HFFc6 (cell line): ENCODE data around the gene CSMD2. TPM values are rescaled to one million over a fixed set of nuclear protein-coding genes. Genes with fewer than 3 reads are reported as not detected.
"Not testable (repeated sequence)": the region's sequence is repeated elsewhere in the genome, so short reads cannot be mapped to it uniquely, and the experiment has no call there.

Experiments used
- DNase-seq: peaks from one replicate; pipeline ENCODE4 v3.0.0-alpha.2; 2018
- H3K27ac Mint-ChIP-seq: 2 replicates; pipeline ENCODE4 v1.8.0; 2020; ENCODE audit warnings: mild to moderate bottlenecking, mixed read lengths
- H3K27me3 Mint-ChIP-seq: 2 replicates; pipeline ENCODE4 v1.8.0; 2021; ENCODE audit warnings: mild to moderate bottlenecking, moderate library complexity, mixed read lengths; ENCODE audit not compliant: insufficient read depth
- H3K36me3 Mint-ChIP-seq: 2 replicates; pipeline ENCODE4 v1.8.0; 2021; ENCODE audit warnings: low read depth, mixed read lengths
- H3K4me1 Mint-ChIP-seq: 2 replicates; pipeline ENCODE4 v1.8.0; 2020; ENCODE audit warnings: low read depth, mixed read lengths
- H3K4me3 Mint-ChIP-seq: 2 replicates; pipeline ENCODE4 v1.8.0; 2020; ENCODE audit warnings: mild to moderate bottlenecking, moderate library complexity, mixed read lengths
- H3K9me3 Mint-ChIP-seq: 2 replicates; pipeline ENCODE4 v1.8.0; 2020; ENCODE audit warnings: mild to moderate bottlenecking, mixed read lengths
- total RNA-seq, 6 experiments: library from RNA; stranded (reverse); fragmentation: NEBNext Ultra II Directional; extraction: Animal tissue kit (Norgen Biotek cat#: 25700); gene quantifications; 2 replicates in 1 of 6; 3 replicates in 5 of 6; pipeline ENCODE4 v1.2.3, GENCODE V29; 2021
- TF ChIP-seq, protein P1 (sequence below): fragments of 200-600 bp; sonication (generic); IDR thresholded peaks from 2 replicates; pipeline ENCODE4 v1.5.0; 2021; ENCODE audit warnings: antibody characterized with exemption, mild to moderate bottlenecking

CSMD2 gene
- total RNA-seq, 6 experiments from 2014 or later, result 0.77 to 3.2 (median 1.2) TPM

- H3K27ac Mint-ChIP-seq, result no peak overlapping the region
- peaks cover 9% of the 10 kb centered on the region for H3K27me3 Mint-ChIP-seq
- H3K9me3 Mint-ChIP-seq, result peaks cover 34% of the 10 kb centered on the region
Observed at GRCh38 chr1:34190692-34191091, 25.7 kb upstream of the CSMD2 start.

DNA sequence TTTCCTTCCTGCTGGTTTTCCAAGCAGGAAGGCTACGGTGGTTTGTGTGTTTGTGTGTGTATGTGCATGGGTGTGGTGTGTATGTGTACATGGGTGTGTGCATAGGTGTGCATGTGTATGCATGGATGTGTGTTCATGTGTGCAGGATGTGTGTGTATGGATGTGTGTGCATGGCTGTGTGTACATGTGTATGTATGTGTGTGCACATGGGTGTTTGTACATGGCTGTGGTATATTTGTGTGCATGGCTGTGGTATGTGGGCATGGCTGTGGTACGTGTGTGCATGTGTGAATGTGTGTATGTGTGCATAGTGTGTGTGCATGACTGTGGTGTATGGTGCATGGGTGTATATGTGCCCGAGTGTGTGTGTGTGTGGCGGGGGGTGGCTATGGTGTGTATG is 24.0 kb upstream of the CSMD2 start:
- peaks cover 9% of the 10 kb centered on the region for H3K36me3 Mint-ChIP-seq
- no peak overlapping the region for H3K4me3 Mint-ChIP-seq
- H3K27ac Mint-ChIP-seq, result no peak overlapping the region
- no peaks in the 10 kb centered on the region for H3K4me1 Mint-ChIP-seq
- TF ChIP-seq, protein P1, sequence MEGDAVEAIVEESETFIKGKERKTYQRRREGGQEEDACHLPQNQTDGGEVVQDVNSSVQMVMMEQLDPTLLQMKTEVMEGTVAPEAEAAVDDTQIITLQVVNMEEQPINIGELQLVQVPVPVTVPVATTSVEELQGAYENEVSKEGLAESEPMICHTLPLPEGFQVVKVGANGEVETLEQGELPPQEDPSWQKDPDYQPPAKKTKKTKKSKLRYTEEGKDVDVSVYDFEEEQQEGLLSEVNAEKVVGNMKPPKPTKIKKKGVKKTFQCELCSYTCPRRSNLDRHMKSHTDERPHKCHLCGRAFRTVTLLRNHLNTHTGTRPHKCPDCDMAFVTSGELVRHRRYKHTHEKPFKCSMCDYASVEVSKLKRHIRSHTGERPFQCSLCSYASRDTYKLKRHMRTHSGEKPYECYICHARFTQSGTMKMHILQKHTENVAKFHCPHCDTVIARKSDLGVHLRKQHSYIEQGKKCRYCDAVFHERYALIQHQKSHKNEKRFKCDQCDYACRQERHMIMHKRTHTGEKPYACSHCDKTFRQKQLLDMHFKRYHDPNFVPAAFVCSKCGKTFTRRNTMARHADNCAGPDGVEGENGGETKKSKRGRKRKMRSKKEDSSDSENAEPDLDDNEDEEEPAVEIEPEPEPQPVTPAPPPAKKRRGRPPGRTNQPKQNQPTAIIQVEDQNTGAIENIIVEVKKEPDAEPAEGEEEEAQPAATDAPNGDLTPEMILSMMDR, result no peak
- H3K9me3 Mint-ChIP-seq, result peaks cover 30% of the 10 kb centered on the region
- H3K27me3 Mint-ChIP-seq, result peaks cover 9% of the 10 kb centered on the region
- no peak for DNase-seq

More at GRCh38 chr1:34190692-34191091, 25.7 kb upstream of the CSMD2 start:
- H3K36me3 Mint-ChIP-seq, result peaks cover 5% of the 10 kb centered on the region
- H3K4me1 Mint-ChIP-seq, result no peaks in the 10 kb centered on the region
- TF ChIP-seq, protein P1, result no peak
- no peak overlapping the region for H3K4me3 Mint-ChIP-seq
- no peak for DNase-seq

- DNase-seq, result no peak
- Mint-ChIP-seq H3K4me3 (no peak overlapping the region), H3K36me3 (peaks cover 9% of the 10 kb centered on the region), H3K9me3 (peaks cover 30% of the 10 kb centered on the region), H3K27me3 (peaks cover 7% of the 10 kb centered on the region), H3K27ac (no peak overlapping the region), H3K4me1 (no peaks in the 10 kb centered on the region)
- TF ChIP-seq, protein P1, result no peak
Observed at GRCh38 chr1:34188418-34188817, 23.4 kb upstream of the CSMD2 start.

GRCh38 chr1:34186741-34187494 is 21.9 kb upstream of the CSMD2 start:
- DNase-seq, result no peak
- TF ChIP-seq, protein P1, result no peak
- Mint-ChIP-seq H3K36me3 (peaks cover 9% of the 10 kb centered on the region), H3K4me3 (no peak overlapping the region), H3K9me3 (peaks cover 17% of the 10 kb centered on the region), H3K4me1 (no peaks in the 10 kb centered on the region), H3K27ac (no peak overlapping the region), H3K27me3 (peaks cover 4% of the 10 kb centered on the region)

- not testable (repeated sequence) for DNase-seq
Observed at GRCh38 chr1:34183381-34183780, 18.4 kb upstream of the CSMD2 start.

DNA sequence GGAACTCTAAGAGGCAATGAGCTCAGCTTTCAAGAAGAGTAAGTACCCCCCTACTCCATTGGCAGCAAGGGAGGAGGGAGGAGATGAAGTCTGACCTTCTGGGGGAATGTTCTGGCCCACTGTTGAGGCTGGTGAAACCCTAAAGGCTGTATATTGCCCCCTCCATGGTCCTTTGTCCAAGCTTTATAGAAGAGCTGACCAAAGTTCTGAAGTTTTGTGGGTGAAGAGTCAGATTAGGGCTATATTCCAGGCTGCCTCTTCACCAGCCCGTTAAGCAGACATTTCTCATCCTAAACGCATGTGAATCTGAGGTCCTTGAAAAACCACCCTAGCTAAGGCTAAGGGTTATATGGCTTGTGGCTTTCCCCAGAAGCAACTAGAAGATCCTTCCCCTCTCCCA is 13.0 kb upstream of the CSMD2 start:
- peaks cover 8% of the 10 kb centered on the region; the same call in 1 of the 2 replicates for H3K9me3 Mint-ChIP-seq
- H3K4me3 Mint-ChIP-seq, result no peak overlapping the region
- no peak overlapping the region for H3K27ac Mint-ChIP-seq
- peaks cover 8% of the 10 kb centered on the region for H3K27me3 Mint-ChIP-seq
- H3K4me1 Mint-ChIP-seq, result no peaks in the 10 kb centered on the region
- H3K36me3 Mint-ChIP-seq, result no peaks in the 10 kb centered on the region; the same call in 1 of the 2 replicates
- TF ChIP-seq, protein P1, result no peak
- DNase-seq, result no peak

More at GRCh38 chr1:34183381-34183780, 18.4 kb upstream of the CSMD2 start:
- not testable (repeated sequence) for H3K27me3 Mint-ChIP-seq, H3K4me1 Mint-ChIP-seq, H3K4me3 Mint-ChIP-seq, H3K27ac Mint-ChIP-seq, H3K36me3 Mint-ChIP-seq, H3K9me3 Mint-ChIP-seq
